ENCODE measurements around the gene CRYGN.

The CRYGN gene

GRCh38 chr7:151437866-151438516 is 1.9 kb downstream of the CRYGN start:
- DNase-seq = no peak

- DNase-seq = no peak
These were observed 2.8 kb downstream of the CRYGN start for GRCh38 chr7:151437159-151437553.

- no peak for DNase-seq
These were observed 3.3 kb downstream of the CRYGN start for GRCh38 chr7:151436446-151437158.

- no peak for DNase-seq
These were observed 4.0 kb downstream of the CRYGN start for GRCh38 chr7:151435971-151436370.

GRCh38 chr7:151435103-151435916 is 4.6 kb downstream of the CRYGN start:
- DNase-seq = no peak

GRCh38 chr7:151434549-151434948 is 5.4 kb downstream of the CRYGN start:
- DNase-seq = no peak

- no peak for DNase-seq
These were observed 6.1 kb downstream of the CRYGN start for GRCh38 chr7:151433721-151434400.

- DNase-seq = peak; percentile 50
These were observed 7.1 kb downstream of the CRYGN start for GRCh38 chr7:151432658-151433521.

GRCh38 chr7:151431768-151432311 is 8.1 kb downstream of the CRYGN start:
- no peak for DNase-seq

- no peak for DNase-seq
These were observed 8.6 kb downstream of the CRYGN start for GRCh38 chr7:151431281-151431767.

GRCh38 chr7:151430391-151431205 is 9.3 kb downstream of the CRYGN start:
- DNase-seq = no peak

- peak; percentile 41 for DNase-seq
These were observed 10.2 kb downstream of the CRYGN start for GRCh38 chr7:151429560-151430331.

GRCh38 chr7:151429237-151429559 is 10.7 kb downstream of the CRYGN start:
- no peak for DNase-seq

- no peak for DNase-seq
These were observed 11.3 kb downstream of the CRYGN start for GRCh38 chr7:151428378-151429236.

- no peak for DNase-seq
These were observed 12.1 kb downstream of the CRYGN start for GRCh38 chr7:151427705-151428377.

GRCh38 chr7:151426904-151427704 is 12.8 kb downstream of the CRYGN start:
- no peak for DNase-seq

GRCh38 chr7:151426441-151426903 is 13.5 kb downstream of the CRYGN start:
- DNase-seq = no peak

Measured in hematopoietic multipotent progenitor cell treated with erythropoietin and hydrocortisone succinate and interleukin-3 and kit ligand, for 4 days (in vitro differentiated cells).